ENCODE data around the gene GPR152.
A peak's percentile ranks its signal among the peaks of the same experiment; 100 is the strongest.
"Not testable (repeated sequence)": the region's sequence is repeated elsewhere in the genome, so short reads cannot be mapped to it uniquely, and the experiment has no call there.

Gene GPR152

GRCh38 chr11:67439321-67440228, 13.0 kb downstream of the GPR152 start:
- no peak for DNase-seq

GRCh38 chr11:67438158-67438902, 14.2 kb downstream of the GPR152 start:
- no peak for DNase-seq

GRCh38 chr11:67437809-67438157, 14.7 kb downstream of the GPR152 start:
- DNase-seq, result no peak

GRCh38 chr11:67437082-67437808, 15.3 kb downstream of the GPR152 start, which contains the start of gene PTPRCAP:
PTPRCAP (minus strand) TSS chr11:67437682; CDS start chr11:67437619, 63 bp downstream.
- DNase-seq, result no peak

- DNase-seq, result no peak
Measured at GRCh38 chr11:67436459-67437081, 16.0 kb downstream of the GPR152 start.

GRCh38 chr11:67435727-67436458, 16.6 kb downstream of the GPR152 start:
- no peak for DNase-seq

GRCh38 chr11:67435031-67435726, 17.4 kb downstream of the GPR152 start:
- no peak for DNase-seq

GRCh38 chr11:67434395-67434881, 18.1 kb downstream of the GPR152 start:
- DNase-seq, result no peak

GRCh38 chr11:67433536-67434394, 18.8 kb downstream of the GPR152 start:
- DNase-seq, result no peak

- DNase-seq, result no peak
Measured at GRCh38 chr11:67432655-67433349, 19.7 kb downstream of the GPR152 start.

- DNase-seq, result no peak
Measured at GRCh38 chr11:67431346-67432249, 20.9 kb downstream of the GPR152 start.

- DNase-seq, result no peak
Measured at GRCh38 chr11:67429722-67430121, 22.8 kb downstream of the GPR152 start.

- no peak for DNase-seq
Measured at GRCh38 chr11:67429038-67429668, 23.4 kb downstream of the GPR152 start.

- DNase-seq, result peak; percentile 96
Measured at GRCh38 chr11:67428052-67429001, 24.2 kb downstream of the GPR152 start, which contains the start of gene RPS6KB2. RPS6KB2 (plus strand) TSS chr11:67428494; CDS start chr11:67428546, 52 bp downstream.

- not testable (repeated sequence) for DNase-seq
Measured at GRCh38 chr11:67427364-67427859, 25.1 kb downstream of the GPR152 start.

GRCh38 chr11:67423891-67424613, 28.5 kb downstream of the GPR152 start:
- no peak for DNase-seq
